Gastroesophageal sphincter (tissue), 3 donors: ENCODE data around the gene COLEC12.

Source experiments
- CTCF ChIP-seq, 4 experiments: fragments of 200-600 bp in 2 of 4; fragments of 450-650 bp in 2 of 4; sonication (generic) in 1 of 4; IDR thresholded peaks; one replicate each; pipeline ENCODE4 v1.5.1; 2017 to 2019; ENCODE audit warnings: antibody characterized with exemption in 4 of 4, mild to moderate bottlenecking in 2 of 4, moderate library complexity in 2 of 4
- POLR2A ChIP-seq, 2 donors: fragments of 450-650 bp; IDR thresholded peaks; one replicate each; pipeline ENCODE4 v1.6.1; 2017; ENCODE audit warnings: antibody characterized with exemption in 2 of 2, mild to moderate bottlenecking in 2 of 2, moderate library complexity in 1 of 2

DNA sequence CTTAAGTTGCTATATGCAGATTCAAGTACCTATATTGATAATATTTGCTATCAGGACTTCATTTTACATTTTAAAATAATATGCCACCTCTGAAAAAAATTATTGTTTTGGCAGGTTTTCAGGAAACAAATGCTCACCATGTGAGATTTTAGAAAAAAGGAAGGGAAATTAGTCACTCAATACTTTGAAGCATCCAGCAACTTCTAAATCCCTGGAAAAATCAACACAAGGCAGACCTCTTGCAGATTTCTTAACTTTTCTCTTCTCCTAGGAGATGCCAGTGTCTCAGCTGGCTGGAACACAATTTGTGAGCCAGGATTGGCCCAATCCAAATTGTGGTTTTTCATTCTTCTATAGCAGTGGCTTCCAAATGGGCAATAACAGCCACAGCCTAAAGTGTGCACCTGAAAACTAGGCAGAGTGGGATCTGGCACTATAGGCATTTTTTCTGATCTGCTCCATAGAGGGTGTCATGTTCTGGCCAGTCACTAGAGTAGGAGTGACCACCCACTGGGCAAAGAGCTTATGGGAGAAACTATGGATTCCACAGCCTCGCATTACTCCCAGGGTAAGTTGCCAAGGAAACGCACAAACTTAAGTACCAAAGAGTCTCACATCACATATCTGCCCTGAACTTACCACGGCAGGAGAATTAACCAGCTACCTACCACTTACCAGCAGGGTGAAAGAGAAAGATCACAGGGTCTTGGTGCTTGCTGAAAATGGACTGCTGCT lies 204.6 kb downstream of the COLEC12 start:
- TF ChIP-seq POLR2A (IDR thresholded peaks at IDR 0.05) (no peak), CTCF (IDR thresholded peaks at IDR 0.05) (no peak)
